AG04449 (cell line): ENCODE measurements around the gene SLC6A6.

Experiments
- CTCF ChIA-PET: fragments of 350-600 bp; formaldehyde crosslinking; extraction: SDS; loops from one replicate; lab custom pipeline; 2021; ENCODE audit warnings: antibody characterized with exemption; lab: Yijun Ruan, JAX
- POLR2A ChIA-PET: fragments of 400-600, 350-600 bp; formaldehyde crosslinking; extraction: SDS; loops from one replicate; lab custom pipeline; 2020; ENCODE audit warnings: antibody characterized with exemption, inconsistent platforms; lab: Yijun Ruan, JAX
- DNase-seq: peaks from one replicate; pipeline ENCODE4 v3.0.0-alpha.2; 2010; ENCODE audit warnings: low read depth, low spot score
- H3K4me3 ChIP-seq: 2 replicates; pipeline ENCODE4 v1.5.1; 2011; ENCODE audit warnings: low read depth, mild to moderate bottlenecking, control low read depth, low read length
- TF ChIP-seq, protein P1 (sequence below): IDR thresholded peaks from one replicate; pipeline ENCODE4 v1.5.1; 2011; ENCODE audit warnings: mild to moderate bottlenecking, moderate library complexity, low read length, control low read depth, inconsistent platforms; ENCODE audit not compliant: insufficient read depth; ENCODE audit errors: missing control alignments

SLC6A6 gene

GRCh38 chr3:14538451-14539088, 136.2 kb downstream of the SLC6A6 start:
- no peak overlapping the region for H3K4me3 ChIP-seq
- ChIA-PET CTCF (interaction anchor here (0.8 to 3.4 kb wide), 5 partner anchors 10 to 335 kb away, joined by 3 to 31 read pairs (median 11); no protein-coding TSS in a partner anchor), POLR2A (no interaction called here)
- TF ChIP-seq, protein P1, sequence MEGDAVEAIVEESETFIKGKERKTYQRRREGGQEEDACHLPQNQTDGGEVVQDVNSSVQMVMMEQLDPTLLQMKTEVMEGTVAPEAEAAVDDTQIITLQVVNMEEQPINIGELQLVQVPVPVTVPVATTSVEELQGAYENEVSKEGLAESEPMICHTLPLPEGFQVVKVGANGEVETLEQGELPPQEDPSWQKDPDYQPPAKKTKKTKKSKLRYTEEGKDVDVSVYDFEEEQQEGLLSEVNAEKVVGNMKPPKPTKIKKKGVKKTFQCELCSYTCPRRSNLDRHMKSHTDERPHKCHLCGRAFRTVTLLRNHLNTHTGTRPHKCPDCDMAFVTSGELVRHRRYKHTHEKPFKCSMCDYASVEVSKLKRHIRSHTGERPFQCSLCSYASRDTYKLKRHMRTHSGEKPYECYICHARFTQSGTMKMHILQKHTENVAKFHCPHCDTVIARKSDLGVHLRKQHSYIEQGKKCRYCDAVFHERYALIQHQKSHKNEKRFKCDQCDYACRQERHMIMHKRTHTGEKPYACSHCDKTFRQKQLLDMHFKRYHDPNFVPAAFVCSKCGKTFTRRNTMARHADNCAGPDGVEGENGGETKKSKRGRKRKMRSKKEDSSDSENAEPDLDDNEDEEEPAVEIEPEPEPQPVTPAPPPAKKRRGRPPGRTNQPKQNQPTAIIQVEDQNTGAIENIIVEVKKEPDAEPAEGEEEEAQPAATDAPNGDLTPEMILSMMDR: no peak
- no peak for DNase-seq
